Astrocyte (in vitro differentiated cells and primary cell): ENCODE results near the gene ZNF732. TPM values are rescaled to one million over a fixed set of nuclear protein-coding genes. Genes with fewer than 3 reads are reported as not detected.
"Not testable (repeated sequence)": the region's sequence is repeated elsewhere in the genome, so short reads cannot be mapped to it uniquely, and the experiment has no call there.

Experiments used
- DNase-seq: peaks from one replicate; pipeline ENCODE4 v3.0.0-alpha.2; 2010; ENCODE audit warnings: low read depth
- FAIRE-seq: peaks from 2 replicates; lab custom pipeline; 2011; peaks lifted over from hg19 to GRCh38; lab: Jason Lieb, UNC
- H2AFZ ChIP-seq: 2 replicates; pipeline ENCODE4 v1.6.0; 2012; ENCODE audit warnings: low read depth, low read length, inconsistent platforms
- H3K27ac ChIP-seq: 2 replicates; pipeline ENCODE4 v1.5.1; 2011; ENCODE audit warnings: low read depth, low read length, inconsistent platforms
- H3K27me3 ChIP-seq: 2 replicates; pipeline ENCODE4 v1.6.0; 2011; ENCODE audit warnings: low read length, inconsistent platforms; ENCODE audit not compliant: insufficient read depth
- H3K36me3 ChIP-seq: 2 replicates; pipeline ENCODE4 v1.5.1; 2011; ENCODE audit warnings: low read length, inconsistent platforms; ENCODE audit not compliant: insufficient read depth
- H3K4me1 ChIP-seq: 2 replicates; pipeline ENCODE4 v1.5.1; 2011; ENCODE audit warnings: low read length, inconsistent platforms; ENCODE audit not compliant: insufficient read depth
- H3K4me2 ChIP-seq: 2 replicates; pipeline ENCODE4 v1.6.0; 2012; ENCODE audit warnings: low read length, inconsistent platforms
- H3K4me3 ChIP-seq: 2 replicates; pipeline ENCODE4 v1.5.1; 2011; ENCODE audit warnings: low read depth, mild to moderate bottlenecking, low read length, inconsistent platforms; ENCODE audit not compliant: insufficient read depth
- H3K79me2 ChIP-seq: 2 replicates; pipeline ENCODE4 v1.6.0; 2012; ENCODE audit warnings: mild to moderate bottlenecking, low read length, inconsistent platforms; ENCODE audit not compliant: insufficient read depth
- H3K9ac ChIP-seq: 2 replicates; pipeline ENCODE4 v1.6.0; 2012; ENCODE audit warnings: mild to moderate bottlenecking, low read length, inconsistent platforms
- H3K9me3 ChIP-seq: 2 replicates; pipeline ENCODE4 v1.5.1; 2012; ENCODE audit warnings: low read depth, mild to moderate bottlenecking, low read length, inconsistent platforms; ENCODE audit not compliant: insufficient read depth
- H4K20me1 ChIP-seq: 2 replicates; pipeline ENCODE4 v1.6.0; 2012; ENCODE audit warnings: low read length, inconsistent platforms; ENCODE audit not compliant: insufficient read depth
- H3K27ac Mint-ChIP-seq: one replicate; pipeline ENCODE4 v1.8.0; 2021; ENCODE audit warnings: mild to moderate bottlenecking, mixed read lengths; ENCODE audit not compliant: unreplicated experiment
- H3K27me3 Mint-ChIP-seq: one replicate; pipeline ENCODE4 v1.8.0; 2021; ENCODE audit warnings: low read depth, mixed read lengths; ENCODE audit not compliant: unreplicated experiment
- H3K36me3 Mint-ChIP-seq: one replicate; pipeline ENCODE4 v1.8.0; 2021; ENCODE audit warnings: low read depth, mixed read lengths; ENCODE audit not compliant: unreplicated experiment
- H3K4me1 Mint-ChIP-seq: one replicate; pipeline ENCODE4 v1.8.0; 2021; ENCODE audit warnings: low read depth, mixed read lengths; ENCODE audit not compliant: unreplicated experiment
- H3K4me3 Mint-ChIP-seq: one replicate; pipeline ENCODE4 v1.8.0; 2021; ENCODE audit warnings: mild to moderate bottlenecking, moderate library complexity, mixed read lengths; ENCODE audit not compliant: unreplicated experiment
- H3K9me3 Mint-ChIP-seq: one replicate; pipeline ENCODE4 v1.8.0; 2021; ENCODE audit warnings: mild to moderate bottlenecking, mixed read lengths; ENCODE audit not compliant: unreplicated experiment
- EZH2 ChIP-seq: IDR thresholded peaks from 2 replicates; pipeline ENCODE4 v1.6.1; 2012; ENCODE audit warnings: mild to moderate bottlenecking, low read length, inconsistent platforms; ENCODE audit not compliant: insufficient read depth
- total RNA-seq: library from RNA; stranded (reverse); gene quantifications from 2 replicates; pipeline ENCODE4 v1.2.1, GENCODE V29; 2021
- TF ChIP-seq, protein P1 (sequence below): IDR thresholded peaks from 2 replicates; pipeline ENCODE4 v1.5.1; 2011; ENCODE audit warnings: low read depth, mild to moderate bottlenecking, inconsistent platforms, low read length, moderate library complexity; ENCODE audit not compliant: insufficient read depth

Gene ZNF732
- total RNA-seq, 1 donor from 2014 or later: 1.4 TPM

DNA sequence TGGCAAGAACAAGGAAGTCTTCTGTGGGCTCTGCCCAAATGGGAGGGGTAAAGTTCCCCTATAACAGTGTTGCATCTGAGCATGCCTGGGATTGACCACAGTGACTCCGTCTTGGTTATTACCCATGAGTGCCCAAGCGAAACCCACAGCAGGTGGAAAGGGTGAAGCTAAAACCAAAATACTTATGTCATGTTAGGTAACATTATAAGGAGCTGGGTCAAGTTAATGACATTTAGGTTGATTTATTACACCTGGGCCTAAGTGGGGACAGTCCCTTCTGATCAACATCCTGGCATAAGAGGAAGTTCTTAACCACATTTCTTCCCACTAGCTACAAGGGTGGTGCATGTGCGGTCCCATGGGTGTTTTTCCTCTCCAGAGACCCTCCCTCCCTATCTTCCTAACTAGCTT, 1.3 kb upstream of the ZNF732 start:
- H3K9me3 ChIP-seq: peaks cover 2% of the 10 kb centered on the region
- H3K4me2 ChIP-seq: no peak overlapping the region
- no peak overlapping the region for H3K27ac ChIP-seq
- H3K9ac ChIP-seq: no peak overlapping the region
- H3K79me2 ChIP-seq: no peaks in the 10 kb centered on the region
- no peaks in the 10 kb centered on the region for H3K36me3 ChIP-seq
- H3K9me3 Mint-ChIP-seq: peaks cover 15% of the 10 kb centered on the region
- no peak overlapping the region for H3K27ac Mint-ChIP-seq
- H3K27me3 ChIP-seq: no peaks in the 10 kb centered on the region
- H3K36me3 Mint-ChIP-seq: peaks cover 5% of the 10 kb centered on the region
- no peak overlapping the region for H2AFZ ChIP-seq
- no peaks in the 10 kb centered on the region for H3K27me3 Mint-ChIP-seq
- H4K20me1 ChIP-seq: no peaks in the 10 kb centered on the region
- H3K4me1 Mint-ChIP-seq: no peaks in the 10 kb centered on the region
- TF ChIP-seq EZH2: no peak
- TF ChIP-seq, protein P1, sequence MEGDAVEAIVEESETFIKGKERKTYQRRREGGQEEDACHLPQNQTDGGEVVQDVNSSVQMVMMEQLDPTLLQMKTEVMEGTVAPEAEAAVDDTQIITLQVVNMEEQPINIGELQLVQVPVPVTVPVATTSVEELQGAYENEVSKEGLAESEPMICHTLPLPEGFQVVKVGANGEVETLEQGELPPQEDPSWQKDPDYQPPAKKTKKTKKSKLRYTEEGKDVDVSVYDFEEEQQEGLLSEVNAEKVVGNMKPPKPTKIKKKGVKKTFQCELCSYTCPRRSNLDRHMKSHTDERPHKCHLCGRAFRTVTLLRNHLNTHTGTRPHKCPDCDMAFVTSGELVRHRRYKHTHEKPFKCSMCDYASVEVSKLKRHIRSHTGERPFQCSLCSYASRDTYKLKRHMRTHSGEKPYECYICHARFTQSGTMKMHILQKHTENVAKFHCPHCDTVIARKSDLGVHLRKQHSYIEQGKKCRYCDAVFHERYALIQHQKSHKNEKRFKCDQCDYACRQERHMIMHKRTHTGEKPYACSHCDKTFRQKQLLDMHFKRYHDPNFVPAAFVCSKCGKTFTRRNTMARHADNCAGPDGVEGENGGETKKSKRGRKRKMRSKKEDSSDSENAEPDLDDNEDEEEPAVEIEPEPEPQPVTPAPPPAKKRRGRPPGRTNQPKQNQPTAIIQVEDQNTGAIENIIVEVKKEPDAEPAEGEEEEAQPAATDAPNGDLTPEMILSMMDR: no peak
- H3K4me1 ChIP-seq: no peaks in the 10 kb centered on the region
- H3K4me3 ChIP-seq: no peak overlapping the region
- DNase-seq (no peak), FAIRE-seq (no peak)
- no peak overlapping the region for H3K4me3 Mint-ChIP-seq

DNA sequence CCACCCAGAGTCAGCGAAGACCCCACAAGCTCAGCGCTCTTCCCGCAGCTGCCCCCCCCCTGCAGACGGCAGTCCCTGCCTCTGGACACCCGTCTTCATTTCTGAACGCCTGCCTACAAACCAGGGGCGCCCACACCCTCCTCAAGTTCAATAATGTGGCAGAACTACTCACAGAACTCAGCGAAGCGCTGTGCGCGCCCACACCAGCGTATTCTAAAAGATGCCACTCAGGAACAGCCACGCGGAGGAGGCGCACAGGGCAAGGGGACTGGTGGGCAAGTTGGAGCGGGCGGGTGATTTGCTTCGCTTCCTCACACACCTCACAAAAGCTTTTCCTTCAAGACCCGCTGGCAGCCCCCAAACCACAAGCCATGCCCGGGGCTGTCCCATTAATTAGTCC, 758 bp downstream of the ZNF732 start:
- H3K27me3 Mint-ChIP-seq, H3K4me1 Mint-ChIP-seq, H3K79me2 ChIP-seq, H3K36me3 Mint-ChIP-seq, H3K4me1 ChIP-seq, H3K36me3 ChIP-seq, H3K27me3 ChIP-seq, FAIRE-seq, DNase-seq, H3K9me3 ChIP-seq, H3K27ac ChIP-seq, H4K20me1 ChIP-seq: not testable (repeated sequence)
- Histone ChIP-seq H2AFZ (peak overlapping the region; percentile 96), H3K4me2 (peak overlapping the region; percentile 91), H3K9ac (peak overlapping the region; percentile 67), H3K4me3 (peak overlapping the region; percentile 64)
- H3K9me3 Mint-ChIP-seq: peaks cover 14% of the 10 kb centered on the region
- H3K4me3 Mint-ChIP-seq: peak overlapping the region; percentile 92
- peak overlapping the region; percentile 58 for H3K27ac Mint-ChIP-seq

DNA sequence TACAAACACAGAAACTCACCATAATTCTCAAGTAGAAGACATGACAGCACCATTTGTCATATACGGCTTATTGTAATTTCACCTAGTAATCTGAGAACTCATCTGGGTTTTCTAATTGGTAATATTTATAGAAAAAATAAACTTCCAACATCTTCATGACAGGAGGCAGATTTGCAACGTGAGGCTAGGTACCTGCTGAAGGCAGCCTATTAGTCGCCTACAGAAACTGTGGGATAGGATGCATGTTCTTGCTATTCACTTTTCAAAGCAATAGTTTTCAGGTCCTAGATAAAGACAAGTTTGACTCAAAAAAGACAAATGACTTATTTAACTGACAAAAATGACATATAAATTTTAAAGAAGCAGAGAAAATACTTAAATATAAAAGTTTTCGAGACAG, 2.9 kb downstream of the ZNF732 start:
- no peaks in the 10 kb centered on the region for H3K36me3 ChIP-seq
- no peak overlapping the region for H3K27ac ChIP-seq
- peaks cover 7% of the 10 kb centered on the region for H3K79me2 ChIP-seq
- peaks cover 5% of the 10 kb centered on the region for H3K36me3 Mint-ChIP-seq
- TF ChIP-seq, protein P1: no peak
- TF ChIP-seq EZH2: no peak
- no peaks in the 10 kb centered on the region for H3K4me1 Mint-ChIP-seq
- H2AFZ ChIP-seq: no peak overlapping the region
- no peak overlapping the region for H3K9ac ChIP-seq
- DNase-seq (no peak), FAIRE-seq (no peak)
- H3K4me3 ChIP-seq: no peak overlapping the region
- no peak overlapping the region for H3K4me3 Mint-ChIP-seq
- no peak overlapping the region for H3K27ac Mint-ChIP-seq
- H3K27me3 Mint-ChIP-seq: no peaks in the 10 kb centered on the region
- no peak overlapping the region for H3K4me2 ChIP-seq
- no peaks in the 10 kb centered on the region for H4K20me1 ChIP-seq
- peaks cover 12% of the 10 kb centered on the region for H3K9me3 Mint-ChIP-seq
- H3K4me1 ChIP-seq: no peaks in the 10 kb centered on the region
- peaks cover 8% of the 10 kb centered on the region for H3K9me3 ChIP-seq
- H3K27me3 ChIP-seq: no peaks in the 10 kb centered on the region
